Testis (tissue), 3 donors: ENCODE data around the gene RRH. TPM values are rescaled to one million over a fixed set of nuclear protein-coding genes. Genes with fewer than 3 reads are reported as not detected.
"Not testable (repeated sequence)": the region's sequence is repeated elsewhere in the genome, so short reads cannot be mapped to it uniquely, and the experiment has no call there.

ENCODE experiments used
- DNase-seq: peaks from one replicate; pipeline ENCODE4 v3.0.0-alpha.2; 2019
- H3K27ac ChIP-seq, 2 donors: fragments of 200-600 bp; sonication (generic); one replicate each; pipeline ENCODE4 v1.5.1; 2019
- H3K27me3 ChIP-seq: fragments of 200-600 bp; sonication (generic); one replicate; pipeline ENCODE4 v1.5.1; 2019
- H3K36me3 ChIP-seq: fragments of 200-600 bp; sonication (generic); one replicate; pipeline ENCODE4 v1.5.1; 2017; ENCODE audit warnings: low read depth; ENCODE audit errors: missing control alignments
- H3K4me1 ChIP-seq: fragments of 200-600 bp; sonication (generic); one replicate; pipeline ENCODE4 v1.5.1; 2019
- H3K4me3 ChIP-seq, 2 donors: fragments of 200-600 bp; sonication (generic); one replicate each; pipeline ENCODE4 v1.5.1; 2017 to 2019
- H3K9me3 ChIP-seq: fragments of 200-600 bp; sonication (generic); one replicate; pipeline ENCODE4 v1.5.1; 2017
- CTCF ChIP-seq, 3 experiments: fragments of 450-650 bp in 2 of 3; fragments of 200-600 bp in 1 of 3; sonication (generic) in 1 of 3; IDR thresholded peaks; one replicate each; pipeline ENCODE4 v1.5.1; 2016 to 2019; ENCODE audit warnings: antibody characterized with exemption in 3 of 3, mild to moderate bottlenecking in 2 of 3, moderate library complexity in 1 of 3
- POLR2A ChIP-seq: fragments of 450-650 bp; IDR thresholded peaks from one replicate; pipeline ENCODE4 v1.6.1; 2017; ENCODE audit warnings: antibody characterized with exemption, mild to moderate bottlenecking, moderate library complexity
- WGBS, 2 donors: methylation state at CpG; one replicate each; pipeline ENCODE4 v1.1.5; 2018; 5-methylcytosine and 5-hydroxymethylcytosine counted together
- intact Hi-C: fragments of 100-400 bp; cut with DNase I; formaldehyde crosslinking; loops from one replicate; pipeline ENCODE4 v1.15.1; 2023; ENCODE audit warnings: low total_unique reads
- polyA plus RNA-seq: library from polyadenylated mRNA; stranded (reverse); fragments of 350-450 nt; fragmentation: Illumina TruSeq; extraction: RNeasy Lipid Tissue Mini Kit (QIAGEN cat#74804); gene quantifications from one replicate; pipeline ENCODE4 v1.2.3, GENCODE V29; 2014; ENCODE audit warnings: low read depth, low replicate concordance; ENCODE audit not compliant: insufficient read depth
- total RNA-seq, 2 donors: library from RNA; depleted of rRNA; stranded (reverse); fragments of >200 nt; gene quantifications; one replicate each; pipeline ENCODE4 v1.2.3, GENCODE V29; 2016

The RRH gene
- total and polyA plus RNA-seq, 3 donors from 2014 or later: 0.43 to 1.0 (median 0.51) TPM

GRCh38 chr4:109875106-109875505 is 47.3 kb downstream of the RRH start:
- Histone ChIP-seq H3K4me1 (no peaks in the 10 kb centered on the region), H3K36me3 (no peaks in the 10 kb centered on the region), H3K27ac (no peak overlapping the region), H3K9me3 (no peaks in the 10 kb centered on the region), H3K4me3 (no peak overlapping the region), H3K27me3 (no peaks in the 10 kb centered on the region)
- intact Hi-C loops: no loop called here
- no peak for TF ChIP-seq POLR2A
- TF ChIP-seq CTCF (IDR thresholded peaks at IDR 0.05): no peak
- DNase-seq: no peak
- 100% methylated on average over 1 of the region's 1 CpG for WGBS, 2 donors

- H3K4me3 ChIP-seq, H3K27me3 ChIP-seq, DNase-seq, intact Hi-C loops, H3K27ac ChIP-seq, H3K9me3 ChIP-seq, H3K36me3 ChIP-seq, H3K4me1 ChIP-seq: not testable (repeated sequence)
- WGBS, 2 donors: 81 to 100% methylated on average over 1 to 2 of the region's 2 CpGs
Measured at GRCh38 chr4:109875553-109875952, 47.8 kb downstream of the RRH start.

- Histone ChIP-seq H3K36me3 (no peaks in the 10 kb centered on the region), H3K27ac (no peak overlapping the region), H3K27me3 (no peaks in the 10 kb centered on the region), H3K9me3 (no peaks in the 10 kb centered on the region), H3K4me3 (no peak overlapping the region), H3K4me1 (no peaks in the 10 kb centered on the region)
- intact Hi-C loops: no loop called here
- no peak for DNase-seq
- WGBS, 2 donors: 87 to 95% methylated on average over 2 of the region's 2 CpGs
- TF ChIP-seq CTCF (IDR thresholded peaks at IDR 0.05) (no peak), POLR2A (no peak)
Measured at GRCh38 chr4:109876634-109877265, 49.0 kb downstream of the RRH start.

- H3K27me3 ChIP-seq: no peaks in the 10 kb centered on the region
- WGBS, 2 donors: 73 to 77% methylated on average over 3 of the region's 3 CpGs
- DNase-seq: no peak
Measured at GRCh38 chr4:109877400-109877799, 49.6 kb downstream of the RRH start.

GRCh38 chr4:109878355-109878754 is 50.6 kb downstream of the RRH start:
- H3K9me3 ChIP-seq: no peaks in the 10 kb centered on the region
- no peaks in the 10 kb centered on the region for H3K27me3 ChIP-seq
- no peak overlapping the region for H3K27ac ChIP-seq
- H3K4me1 ChIP-seq: no peaks in the 10 kb centered on the region
- WGBS, 2 donors: 71 to 85% methylated on average over 2 of the region's 2 CpGs
- DNase-seq: no peak
- no peak for TF ChIP-seq CTCF (IDR thresholded peaks at IDR 0.05)
- no peak for TF ChIP-seq POLR2A
- no peaks in the 10 kb centered on the region for H3K36me3 ChIP-seq
- intact Hi-C loops: no loop called here
- no peak overlapping the region for H3K4me3 ChIP-seq

More at GRCh38 chr4:109877400-109877799, 49.6 kb downstream of the RRH start:
- Histone ChIP-seq H3K9me3 (no peaks in the 10 kb centered on the region), H3K27ac (no peak overlapping the region), H3K36me3 (no peaks in the 10 kb centered on the region), H3K4me3 (no peak overlapping the region), H3K4me1 (no peaks in the 10 kb centered on the region)
- TF ChIP-seq CTCF (IDR thresholded peaks at IDR 0.05) (no peak), POLR2A (no peak)
- intact Hi-C loops: no loop called here
